ENCODE results near the gene CTCFL.
"Not testable (repeated sequence)": the region's sequence is repeated elsewhere in the genome, so short reads cannot be mapped to it uniquely, and the experiment has no call there.

Gene CTCFL

DNA sequence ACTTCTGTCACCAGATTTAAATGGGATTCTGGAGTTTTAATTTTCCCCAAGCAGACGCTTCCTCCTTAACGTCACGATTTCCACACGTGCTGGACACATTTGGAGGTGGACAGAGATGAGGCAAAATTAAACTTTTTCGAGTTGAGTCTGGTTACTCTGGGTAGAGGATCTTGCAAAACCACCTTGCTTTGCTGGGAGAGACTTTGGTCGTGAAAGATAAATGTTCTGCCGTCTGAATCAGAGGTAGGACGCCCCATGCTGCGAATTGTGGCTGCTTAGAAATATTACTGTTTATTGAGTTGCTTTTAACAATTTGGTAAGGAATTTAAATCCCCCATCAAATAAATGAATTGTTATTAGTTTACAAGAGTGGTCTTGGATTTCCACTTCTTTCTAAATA lies 46.8 kb downstream of the CTCFL start:
- no peak for DNase-seq

DNA sequence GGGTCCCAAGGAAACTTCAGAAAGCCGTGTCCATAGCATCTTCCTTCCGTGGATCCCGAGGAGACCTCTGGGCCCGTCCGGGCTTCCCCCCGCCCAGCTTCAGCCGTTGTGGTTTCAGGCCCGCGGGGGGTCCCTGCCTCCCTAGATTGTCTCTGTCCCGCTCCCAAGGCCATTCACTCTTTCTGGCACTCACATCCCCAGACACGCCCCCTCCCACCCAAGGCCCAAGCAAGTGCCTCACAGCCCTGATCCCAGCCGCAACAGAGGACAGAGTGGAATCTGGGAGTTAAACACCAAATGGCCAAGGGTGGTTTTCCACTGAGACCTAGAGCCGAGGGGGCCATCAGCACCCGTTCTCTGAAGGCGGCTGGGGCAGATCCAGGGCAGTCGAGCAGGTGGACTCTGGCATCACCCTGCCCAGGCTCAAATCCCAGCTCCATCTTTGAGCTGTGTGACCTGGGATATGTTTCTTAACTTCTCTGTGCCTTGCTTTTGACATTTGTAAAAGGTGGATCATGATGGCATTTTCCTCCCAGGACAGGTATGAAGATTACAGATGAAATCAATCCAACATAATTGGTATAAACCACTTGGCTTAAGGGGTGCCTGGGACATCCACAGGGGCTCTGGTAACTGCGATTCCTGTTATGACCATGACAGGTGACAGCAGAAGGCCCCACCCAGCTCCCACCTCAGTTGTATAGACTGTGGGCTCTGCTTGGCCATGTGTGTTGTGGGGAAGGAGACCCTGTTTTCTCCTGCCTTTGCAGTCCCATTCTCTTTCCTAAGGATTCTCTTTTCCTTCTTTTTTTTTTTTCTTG lies 48.1 kb downstream of the CTCFL start:
- DNase-seq, result no peak

GRCh38 chr20:57476084-57476526 lies 48.8 kb downstream of the CTCFL start:
- DNase-seq, result no peak

GRCh38 chr20:57475388-57476083 lies 49.4 kb downstream of the CTCFL start:
- no peak for DNase-seq

GRCh38 chr20:57474816-57475215 lies 50.1 kb downstream of the CTCFL start:
- DNase-seq, result no peak

GRCh38 chr20:57474205-57474604 lies 50.7 kb downstream of the CTCFL start:
- DNase-seq, result no peak

GRCh38 chr20:57473246-57474048 lies 51.5 kb downstream of the CTCFL start:
- DNase-seq, result no peak

DNA sequence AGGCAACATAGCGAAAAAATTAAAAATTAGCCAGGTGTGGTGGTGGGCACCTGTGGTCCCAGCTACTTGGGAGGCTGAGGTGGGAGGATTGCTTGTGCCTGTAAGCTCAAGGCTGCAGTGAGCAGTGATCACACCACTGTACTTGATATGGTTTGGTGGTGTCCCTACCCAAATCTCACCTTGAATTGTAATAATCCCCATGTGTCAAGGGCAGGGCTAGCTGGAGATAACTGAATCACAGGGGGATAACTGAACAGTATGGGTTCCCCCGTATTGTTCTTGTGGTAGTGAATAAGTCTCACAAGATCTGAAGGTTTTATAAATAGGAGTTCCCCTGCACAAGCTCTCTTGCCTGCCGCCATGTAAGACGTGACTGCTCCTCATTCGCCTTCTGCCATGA lies 52.5 kb downstream of the CTCFL start:
- not testable (repeated sequence) for DNase-seq

- no peak for DNase-seq
These were observed 53.2 kb downstream of the CTCFL start for GRCh38 chr20:57471496-57472372.

DNA sequence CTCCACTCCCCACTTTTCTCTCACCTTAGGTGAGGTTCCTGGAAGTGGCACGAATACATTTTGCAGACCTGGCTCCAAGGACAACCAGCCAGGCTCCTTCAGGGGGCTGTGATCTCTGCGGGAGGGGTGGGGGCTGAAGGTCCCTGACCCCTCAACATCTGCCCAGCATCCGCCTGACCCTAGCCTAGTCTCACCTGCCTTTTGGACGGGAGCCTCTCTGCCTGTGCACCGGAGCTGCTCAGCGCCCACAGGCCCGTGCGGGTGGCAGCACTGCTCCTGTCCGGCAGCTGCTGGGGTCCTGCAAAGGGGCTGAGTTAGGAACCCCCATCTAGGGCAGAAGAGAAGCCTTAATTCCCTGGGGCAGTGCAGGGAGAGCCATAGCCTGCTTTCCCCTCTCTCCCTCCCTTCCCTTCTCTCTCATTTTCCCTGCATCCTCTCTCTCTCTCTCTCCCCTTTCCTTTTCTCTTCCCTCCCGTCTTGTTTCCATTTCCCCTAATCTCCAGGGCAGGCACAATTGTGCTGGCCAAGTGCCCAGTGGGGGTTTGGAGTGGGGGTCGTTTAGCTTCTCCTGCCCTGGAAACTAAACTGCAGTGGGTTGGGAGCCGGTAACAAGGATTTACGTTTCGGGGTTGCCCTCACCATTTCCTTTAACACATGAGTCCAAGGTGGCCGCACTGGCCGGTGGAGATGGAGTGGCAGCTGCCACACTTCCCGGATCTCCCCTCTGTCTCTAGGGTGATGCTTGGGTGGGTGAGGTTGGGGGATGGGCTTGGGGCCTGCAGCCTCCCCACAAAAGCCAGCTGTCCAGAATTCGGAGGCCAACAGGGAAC lies 54.1 kb downstream of the CTCFL start:
- DNase-seq, result no peak

DNA sequence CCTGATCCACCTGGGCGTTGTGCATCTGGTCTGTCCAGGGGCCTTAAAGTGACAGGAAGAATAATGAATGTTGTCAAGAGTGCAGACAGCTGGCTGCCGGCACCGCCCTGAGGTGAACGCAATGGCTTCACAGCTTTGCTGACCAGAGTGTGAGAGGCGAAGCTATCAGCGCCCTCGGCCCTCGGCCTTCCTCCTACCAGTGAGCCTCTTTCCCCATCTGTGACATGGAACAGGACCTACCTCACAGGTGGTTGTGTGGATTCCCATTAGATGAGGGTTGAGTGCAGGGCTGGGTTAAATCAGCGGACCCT lies 54.8 kb downstream of the CTCFL start:
- peak; percentile 15 for DNase-seq

DNA sequence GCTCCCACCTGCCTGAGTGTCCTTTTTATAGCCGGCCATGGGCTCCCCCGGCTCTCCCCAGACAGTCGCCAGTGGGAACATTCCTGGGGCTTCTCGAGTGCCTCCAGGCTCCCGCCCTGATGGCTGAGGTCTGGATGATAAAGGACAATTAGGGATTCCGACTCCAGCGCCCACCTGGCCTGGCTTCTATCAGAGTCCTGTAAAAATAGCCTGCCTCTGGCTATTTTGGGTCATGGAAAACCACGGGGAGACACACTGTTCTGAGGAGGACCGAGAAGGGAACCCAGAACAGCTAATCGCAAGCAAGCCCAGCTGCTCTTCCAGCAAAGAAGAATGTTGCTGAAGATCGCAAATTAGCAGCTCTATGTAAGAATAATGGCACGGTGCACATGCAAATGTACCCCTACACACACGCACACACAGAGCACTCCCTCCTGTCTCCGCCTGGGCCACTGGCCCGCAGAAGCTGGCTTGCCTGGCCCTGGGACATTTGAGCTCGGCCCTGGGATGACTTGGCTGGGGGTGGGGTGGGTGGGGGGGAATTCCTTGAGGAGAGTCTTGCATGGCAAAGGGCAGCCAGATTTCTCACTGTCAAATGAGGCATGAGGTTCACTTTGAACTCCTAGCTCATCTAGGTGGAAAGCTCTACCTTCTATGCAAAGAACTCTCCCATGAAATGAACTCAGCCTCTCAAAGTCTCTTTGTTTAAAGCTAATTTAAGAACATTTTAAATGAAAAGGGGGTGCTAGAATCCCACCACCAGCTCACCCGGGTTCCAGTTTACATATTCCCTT lies 55.3 kb downstream of the CTCFL start:
- no peak for DNase-seq

- DNase-seq, result no peak
These were observed 56.2 kb downstream of the CTCFL start for GRCh38 chr20:57468523-57469417.

DNA sequence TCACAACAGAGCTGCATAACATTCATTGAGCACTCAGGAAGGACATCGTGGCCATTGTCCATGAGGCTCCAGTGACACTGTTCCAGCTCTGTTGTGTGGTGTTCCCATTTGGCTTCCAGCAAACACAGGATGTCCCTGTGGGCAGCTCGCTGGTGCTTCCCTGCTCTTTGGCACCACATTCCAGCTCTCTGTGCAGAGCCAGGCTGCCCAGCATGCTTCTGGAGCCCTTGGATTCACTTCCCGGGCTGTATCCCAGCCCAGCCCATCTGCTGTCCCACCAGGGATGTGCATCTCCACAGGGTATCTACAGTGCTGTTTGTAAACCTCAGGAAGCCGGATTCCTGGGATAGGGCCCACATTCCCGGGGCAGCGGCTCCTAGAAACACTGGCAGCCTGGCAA lies 57.2 kb downstream of the CTCFL start:
- DNase-seq, result no peak

DNA sequence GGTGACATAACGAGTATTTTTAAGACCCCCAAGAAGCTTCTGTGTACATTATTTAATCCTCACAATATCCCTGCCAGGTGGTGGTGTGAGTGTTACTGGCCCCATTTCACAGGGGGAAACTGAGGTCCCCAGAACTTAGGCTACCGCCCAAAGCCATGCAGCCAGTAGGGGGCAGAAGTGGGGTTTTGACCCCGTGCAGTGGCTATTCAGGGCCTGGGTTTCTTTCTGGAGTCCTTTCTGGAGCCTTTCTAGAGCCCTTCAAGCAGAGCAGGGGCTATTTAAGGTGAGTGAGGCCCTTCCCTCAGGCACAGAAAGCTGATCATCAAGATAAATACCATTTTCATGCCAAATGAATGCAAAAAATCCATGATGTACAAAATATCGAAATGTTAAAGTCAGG lies 59.0 kb downstream of the CTCFL start:
- no peak for DNase-seq

- DNase-seq, result no peak
These were observed 59.5 kb downstream of the CTCFL start for GRCh38 chr20:57465486-57465885.

GRCh38 chr20:57464642-57465211 lies 60.2 kb downstream of the CTCFL start:
- no peak for DNase-seq

DNA sequence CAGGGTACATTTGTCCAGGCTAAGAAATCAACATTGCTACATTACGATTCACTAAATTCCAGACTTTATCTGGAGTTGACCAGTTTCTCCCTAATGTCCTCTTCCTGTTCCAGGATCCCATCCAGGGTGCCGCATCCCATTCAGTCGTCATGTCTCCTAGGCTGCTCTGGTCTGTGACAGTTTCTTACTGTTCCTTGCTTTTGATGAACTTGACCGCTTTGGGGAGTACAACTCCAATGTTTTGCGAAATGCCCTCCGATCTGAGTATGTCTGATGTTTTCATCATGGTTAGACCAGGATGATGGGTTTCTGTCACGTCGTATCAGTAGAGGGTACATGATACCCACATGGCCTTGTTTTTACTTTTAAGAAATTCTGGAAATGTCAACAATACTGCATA lies 62.2 kb downstream of the CTCFL start:
- no peak for DNase-seq

DNA sequence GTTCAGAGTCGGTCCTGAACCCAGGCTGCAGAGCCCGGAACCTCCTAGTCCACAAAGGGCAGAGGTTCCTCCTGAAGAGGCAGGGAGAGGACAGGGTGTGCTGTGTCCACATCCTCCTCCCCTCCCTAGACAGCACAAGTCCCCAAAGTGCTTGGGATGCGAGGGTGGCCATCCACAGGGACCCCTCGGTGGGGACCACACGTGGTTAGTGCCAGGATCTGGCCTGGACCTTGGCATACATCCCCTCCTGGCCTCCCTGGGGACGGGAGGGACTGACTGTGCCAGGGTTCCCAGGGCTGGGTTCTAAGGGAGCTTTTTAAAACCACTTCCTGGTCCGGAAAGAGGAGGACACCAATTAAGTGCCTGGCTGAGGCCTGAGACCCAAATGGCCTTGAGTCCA lies 63.2 kb downstream of the CTCFL start:
- DNase-seq, result no peak

All from NCI-H1417 treated with DMSO at 0.1 percent for 48 hours (cell line).